IPS DF 6.9 (cell line): ENCODE measurements around the gene RPL18.
A peak's percentile ranks its signal among the peaks of the same experiment; 100 is the strongest.

Source experiments
- DNase-seq: peaks from one replicate; pipeline ENCODE4 v3.0.0-alpha.2; 2013; ENCODE audit warnings: low read depth, low spot score
- H3K27ac ChIP-seq: one replicate; pipeline ENCODE4 v1.5.1; 2013; ENCODE audit warnings: low read length, control low read depth
- H3K27me3 ChIP-seq: 2 replicates; pipeline ENCODE4 v1.6.1; 2013; ENCODE audit warnings: mild to moderate bottlenecking, low read length; ENCODE audit not compliant: control insufficient read depth, insufficient read depth
- H3K36me3 ChIP-seq: 2 replicates; pipeline ENCODE4 v1.6.1; 2013; ENCODE audit warnings: low read length; ENCODE audit not compliant: control insufficient read depth, insufficient read depth
- H3K4me1 ChIP-seq: 2 replicates; pipeline ENCODE4 v1.6.1; 2013; ENCODE audit warnings: low read length; ENCODE audit not compliant: control insufficient read depth, insufficient read depth
- H3K4me3 ChIP-seq: 2 replicates; pipeline ENCODE4 v1.5.1; 2013; ENCODE audit warnings: mild to moderate bottlenecking, low read length
- H3K9me3 ChIP-seq: 2 replicates; pipeline ENCODE4 v1.6.1; 2013; ENCODE audit warnings: low read length, inconsistent platforms; ENCODE audit not compliant: control insufficient read depth, insufficient read depth
- WGBS: extraction: QIAGEN DNeasy Blood & Tissue Kit; methylation state at CpG from one replicate; pipeline ENCODE4 v1.1.7; 2013; ENCODE audit warnings: mixed read lengths, missing lambda C conversion rate; ENCODE audit not compliant: insufficient read length, insufficient coverage; 5-methylcytosine and 5-hydroxymethylcytosine counted together

The RPL18 gene

DNA sequence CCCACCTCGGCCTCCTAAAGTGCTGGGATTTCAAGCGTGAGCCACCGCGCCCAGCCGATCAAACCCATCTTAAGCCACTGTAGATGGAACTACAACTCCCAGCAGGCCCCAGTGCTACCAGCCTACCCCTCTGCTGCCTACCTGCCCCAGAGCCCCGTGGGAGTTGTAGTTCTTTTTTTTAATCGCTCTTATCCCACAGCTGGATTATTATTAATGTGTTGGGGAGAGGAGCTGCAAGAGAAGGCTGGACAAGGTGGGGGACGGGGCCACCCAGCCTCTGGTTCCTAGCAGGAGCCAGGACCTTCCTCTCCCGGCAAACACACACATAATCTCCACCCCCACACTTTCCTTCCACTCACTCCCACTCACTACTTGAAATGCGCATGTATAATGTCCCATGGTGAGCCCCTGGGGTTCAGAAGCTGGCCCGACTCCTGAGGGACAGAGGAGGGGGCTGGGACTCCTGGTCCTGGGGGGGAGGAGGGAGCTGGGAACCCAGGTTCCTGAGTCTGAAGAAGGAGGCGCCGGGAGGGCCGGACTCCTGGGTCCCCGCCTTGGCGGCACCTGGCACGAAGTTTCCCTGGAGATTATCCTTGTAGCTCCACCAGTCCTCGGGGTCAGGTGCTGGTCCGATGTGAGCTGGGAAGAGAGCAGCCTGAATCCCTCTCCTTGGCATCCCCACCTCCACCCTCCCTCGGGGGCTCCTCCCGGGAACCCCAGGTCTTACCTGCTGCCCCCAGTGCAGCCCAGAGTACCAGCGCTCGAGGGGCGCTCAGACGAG, 26.1 kb upstream of the RPL18 start:
- Histone ChIP-seq H3K4me1 (no peaks in the 10 kb centered on the region), H3K4me3 (peak overlapping the region; percentile 63; the same call in 1 of the 2 replicates), H3K27me3 (no peaks in the 10 kb centered on the region), H3K36me3 (no peaks in the 10 kb centered on the region), H3K9me3 (no peaks in the 10 kb centered on the region), H3K27ac (no peak overlapping the region)
- WGBS, result no CpG with 5 or more reads among the region's 25 CpGs
- no peak for DNase-seq

DNA sequence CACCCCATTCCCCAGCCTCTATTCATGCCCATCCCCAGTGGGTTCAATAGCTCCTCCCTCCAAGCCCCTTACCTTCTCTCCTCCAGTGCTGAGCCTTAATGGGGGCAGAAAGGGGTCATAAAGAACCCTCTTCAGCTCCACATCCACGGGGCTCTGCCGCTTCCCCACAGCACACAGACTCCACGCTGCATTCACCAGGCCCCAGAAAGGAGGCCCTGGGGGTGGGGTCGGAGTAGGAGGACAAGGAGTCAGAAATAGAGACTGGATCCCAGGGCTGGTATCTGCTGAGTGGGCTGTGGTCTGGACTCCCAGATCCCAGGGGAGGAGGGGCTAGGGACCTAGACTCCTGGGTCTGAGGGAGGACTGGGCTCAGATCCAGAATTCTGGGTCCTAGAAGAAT, 25.4 kb upstream of the RPL18 start:
- WGBS, result no CpG with 5 or more reads among the region's 4 CpGs
- H3K9me3 ChIP-seq, result no peaks in the 10 kb centered on the region
- H3K27ac ChIP-seq, result no peak overlapping the region
- 0 out of 2 replicates have a peak, but pooled peaks cover 3% of the 10 kb centered on the region for H3K4me1 ChIP-seq
- DNase-seq, result no peak
- no peaks in the 10 kb centered on the region for H3K36me3 ChIP-seq
- no peaks in the 10 kb centered on the region for H3K27me3 ChIP-seq
- peak overlapping the region; percentile 14; the same call in 1 of the 2 replicates for H3K4me3 ChIP-seq

DNA sequence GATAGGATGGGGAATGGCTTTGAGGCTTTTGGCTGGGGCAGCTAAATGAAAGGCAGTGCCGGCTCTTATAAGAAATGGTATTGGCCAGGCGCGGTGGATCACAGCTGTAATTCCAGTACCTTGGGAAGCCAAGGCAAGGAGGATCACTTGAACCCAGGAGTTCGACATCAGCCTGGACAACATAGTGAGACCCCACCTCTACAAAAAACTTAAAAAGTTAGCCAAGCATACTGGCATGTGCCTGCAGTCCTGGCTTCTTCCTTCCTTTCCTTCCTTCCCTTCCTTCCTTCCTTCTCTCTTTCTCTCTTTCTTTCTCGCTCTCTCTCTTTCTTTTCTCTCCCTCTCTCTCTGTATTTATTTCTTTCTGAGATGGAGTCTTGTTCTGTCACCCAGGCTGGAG, 23.9 kb upstream of the RPL18 start:
- Histone ChIP-seq H3K27me3 (no peaks in the 10 kb centered on the region), H3K4me3 (no peak overlapping the region), H3K27ac (no peak overlapping the region), H3K4me1 (peaks cover 10% of the 10 kb centered on the region; the same call in 1 of the 2 replicates), H3K9me3 (no peaks in the 10 kb centered on the region), H3K36me3 (no peaks in the 10 kb centered on the region)
- WGBS, result no CpG with 5 or more reads among the region's 5 CpGs
- DNase-seq, result no peak

DNA sequence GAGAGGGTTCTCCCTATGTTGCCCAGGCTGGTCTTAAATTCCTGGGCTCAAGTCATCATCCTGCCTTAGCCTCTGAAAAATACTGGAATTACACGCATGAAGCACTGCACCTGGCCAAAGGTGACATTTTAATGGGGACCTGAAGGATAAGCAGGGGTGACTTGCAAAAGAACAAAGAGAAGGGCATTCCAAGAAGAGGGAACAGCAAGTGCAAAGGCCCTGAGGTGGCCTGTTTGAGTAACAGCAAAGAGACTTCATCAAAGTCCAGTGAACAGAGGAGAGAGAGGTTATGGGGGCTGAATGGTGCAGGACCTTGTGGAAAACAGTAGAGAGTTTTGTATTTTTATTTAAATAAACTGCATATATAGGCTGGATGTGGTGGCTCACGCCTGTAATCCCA, 22.9 kb upstream of the RPL18 start:
- H3K36me3 ChIP-seq, result no peaks in the 10 kb centered on the region
- H3K4me3 ChIP-seq, result no peak overlapping the region
- H3K4me1 ChIP-seq, result peaks cover 10% of the 10 kb centered on the region; the same call in 1 of the 2 replicates
- no peaks in the 10 kb centered on the region for H3K27me3 ChIP-seq
- no peak overlapping the region for H3K27ac ChIP-seq
- DNase-seq, result no peak
- H3K9me3 ChIP-seq, result no peaks in the 10 kb centered on the region
- no CpG with 5 or more reads among the region's 2 CpGs for WGBS

DNA sequence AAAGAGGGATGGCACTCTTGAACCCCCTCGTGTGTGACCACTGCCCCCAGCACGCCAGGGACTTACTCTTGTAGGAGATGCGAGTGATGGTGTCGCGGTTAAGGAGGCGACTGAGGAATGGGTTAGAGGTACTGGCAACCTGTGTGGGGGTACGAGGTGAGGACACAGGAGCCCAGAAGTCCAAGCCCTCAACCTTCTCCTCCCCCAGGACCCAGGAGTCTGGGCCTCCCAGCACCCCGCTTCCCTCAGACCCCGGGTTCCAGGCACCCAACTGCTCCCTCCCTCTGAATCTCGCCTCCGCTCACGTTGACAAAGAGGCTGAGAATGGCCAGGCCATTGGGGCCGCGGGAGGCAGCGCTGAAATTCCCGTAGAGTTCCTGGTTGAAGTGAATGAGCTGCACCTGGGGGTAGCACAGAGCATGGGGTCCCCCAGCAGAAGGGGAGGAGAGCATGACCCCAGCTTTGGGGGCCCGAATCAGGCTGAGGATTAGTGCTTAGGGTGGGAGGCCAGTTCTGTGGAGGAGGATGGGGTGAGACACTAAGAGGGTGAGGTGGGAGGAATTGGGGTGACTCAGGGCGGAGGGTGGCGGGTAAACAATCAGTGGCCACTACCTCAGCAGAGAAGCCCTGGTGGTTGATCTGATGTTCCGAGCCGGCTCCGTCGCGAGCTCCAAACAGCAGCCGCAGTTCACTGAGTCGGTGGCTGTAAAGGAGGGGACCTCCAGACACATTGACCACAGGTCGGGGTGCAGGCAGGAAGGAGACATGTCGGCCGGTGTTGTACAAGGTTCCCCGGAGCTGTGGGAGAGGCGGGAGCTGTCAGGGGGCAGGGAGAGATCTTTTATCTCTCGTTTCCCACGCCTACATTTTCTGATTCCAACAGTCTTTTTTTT, 20.8 kb upstream of the RPL18 start:
- peaks cover 10% of the 10 kb centered on the region; the same call in 1 of the 2 replicates for H3K4me1 ChIP-seq
- H3K9me3 ChIP-seq, result no peaks in the 10 kb centered on the region
- no peaks in the 10 kb centered on the region for H3K36me3 ChIP-seq
- H3K27ac ChIP-seq, result no peak overlapping the region
- no peak overlapping the region for H3K4me3 ChIP-seq
- no peaks in the 10 kb centered on the region; the same call in 1 of the 2 replicates for H3K27me3 ChIP-seq
- no peak for DNase-seq
- WGBS, result no CpG with 5 or more reads among the region's 33 CpGs

DNA sequence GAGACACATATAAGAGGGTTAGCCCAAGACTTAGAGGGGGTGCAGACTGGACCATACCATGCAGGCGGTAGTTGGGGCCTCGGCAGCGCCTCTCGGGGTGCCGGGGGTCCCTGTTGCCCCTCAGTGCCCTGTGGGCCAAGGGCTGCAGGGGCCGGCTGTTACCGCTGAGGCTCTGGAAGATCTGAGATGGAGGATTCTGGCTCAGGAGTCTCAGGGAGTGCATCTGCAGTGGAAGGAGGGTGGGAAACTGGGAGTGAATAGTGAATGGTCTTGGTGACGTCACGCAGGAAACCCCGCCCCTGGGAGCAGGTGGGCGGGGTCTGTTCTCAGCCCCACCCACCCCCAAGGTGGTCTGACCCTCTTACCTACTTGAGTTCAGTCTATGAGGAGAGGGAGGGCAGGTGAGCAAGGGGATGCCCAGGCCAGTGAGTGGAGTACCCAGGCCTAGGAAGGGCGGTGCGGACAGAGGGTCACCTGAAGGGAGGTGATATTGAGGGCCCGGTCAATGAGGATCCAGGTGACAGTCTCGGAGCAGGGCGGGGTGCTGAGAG, 19.9 kb upstream of the RPL18 start:
- no peak for DNase-seq
- WGBS, result no CpG with 5 or more reads among the region's 16 CpGs
- Histone ChIP-seq H3K9me3 (no peaks in the 10 kb centered on the region), H3K27ac (no peak overlapping the region), H3K4me3 (no peak overlapping the region), H3K27me3 (no peaks in the 10 kb centered on the region; the same call in 1 of the 2 replicates), H3K36me3 (no peaks in the 10 kb centered on the region), H3K4me1 (peaks cover 13% of the 10 kb centered on the region; the same call in 1 of the 2 replicates)

DNA sequence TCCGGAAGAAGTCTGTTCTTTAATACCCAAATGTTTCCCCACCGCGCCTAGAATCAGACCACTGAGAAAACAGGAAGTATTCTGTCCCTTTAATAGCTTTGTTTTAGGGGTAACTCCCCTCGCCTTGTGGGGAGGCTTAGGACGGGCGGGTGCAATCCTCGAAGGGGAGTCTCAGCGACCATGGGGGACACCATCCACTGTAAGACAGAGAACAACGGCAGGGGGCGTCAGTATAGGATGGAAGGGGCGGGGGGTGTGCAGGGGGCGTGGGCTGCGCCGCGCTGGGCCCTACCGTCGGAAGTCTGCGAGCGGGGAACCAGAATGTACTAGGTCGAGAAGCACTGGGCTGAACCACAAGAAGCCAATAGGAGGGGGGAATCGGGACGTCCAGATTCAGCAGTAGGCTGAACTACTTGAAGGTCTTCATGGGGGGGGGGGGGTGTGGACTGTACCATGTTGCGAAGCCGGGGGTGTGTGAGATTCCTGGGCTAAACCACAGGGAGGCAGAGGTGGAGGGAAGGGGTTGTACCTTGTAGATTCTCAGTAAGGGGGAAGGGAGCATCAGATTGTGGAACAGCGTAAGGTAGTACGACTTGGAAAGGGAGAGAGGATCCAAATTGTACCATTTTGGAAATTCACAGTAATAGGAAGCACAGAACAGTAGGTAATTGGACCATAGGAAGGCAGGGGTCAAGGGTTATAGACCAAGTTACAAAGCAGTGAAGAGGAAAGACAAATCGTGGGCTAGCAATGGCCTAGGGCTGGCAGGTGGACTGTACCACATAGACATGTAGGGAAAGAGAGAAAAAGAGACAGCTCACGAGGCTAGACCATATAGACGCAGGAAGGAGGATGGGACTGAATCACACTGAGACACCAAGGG, 19.2 kb upstream of the RPL18 start:
- Histone ChIP-seq H3K27me3 (no peaks in the 10 kb centered on the region; the same call in 1 of the 2 replicates), H3K4me1 (peaks cover 13% of the 10 kb centered on the region; the same call in 1 of the 2 replicates), H3K36me3 (no peaks in the 10 kb centered on the region), H3K4me3 (peak overlapping the region; percentile 18; the same call in 1 of the 2 replicates), H3K27ac (no peak overlapping the region), H3K9me3 (no peaks in the 10 kb centered on the region)
- DNase-seq, result no peak
- no CpG with 5 or more reads among the region's 29 CpGs for WGBS

DNA sequence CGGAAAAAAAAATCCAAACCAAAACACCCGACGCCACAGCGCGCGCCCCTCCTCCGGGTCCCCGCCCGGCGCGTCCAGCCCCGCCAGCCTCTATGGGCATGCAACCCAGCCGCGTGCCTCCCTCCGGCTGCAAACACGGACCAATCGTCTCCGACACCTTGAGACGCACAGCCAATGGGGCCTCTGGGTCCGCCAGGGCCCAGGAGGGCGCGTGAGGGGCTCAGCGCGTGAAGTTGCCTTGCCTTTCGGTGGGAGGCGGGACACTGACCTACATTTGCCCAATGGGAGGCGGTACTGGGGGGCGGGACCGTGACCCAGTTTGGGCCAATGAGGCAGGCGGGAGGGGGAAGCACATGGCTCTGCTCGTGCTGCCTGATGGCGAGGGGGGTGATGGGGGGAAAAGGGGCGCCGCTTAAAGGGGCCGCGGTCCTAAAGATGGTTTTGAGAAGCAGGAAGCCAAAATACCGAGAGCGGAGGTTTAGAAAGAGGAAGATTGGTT, 18.5 kb upstream of the RPL18 start:
- Histone ChIP-seq H3K9me3 (no peaks in the 10 kb centered on the region), H3K4me3 (peak overlapping the region; percentile 58; the same call in 1 of the 2 replicates), H3K27ac (no peak overlapping the region), H3K27me3 (no peaks in the 10 kb centered on the region; the same call in 1 of the 2 replicates), H3K4me1 (peaks cover 13% of the 10 kb centered on the region; the same call in 1 of the 2 replicates), H3K36me3 (no peaks in the 10 kb centered on the region)
- peak; percentile 97 for DNase-seq
- no CpG with 5 or more reads among the region's 38 CpGs for WGBS

DNA sequence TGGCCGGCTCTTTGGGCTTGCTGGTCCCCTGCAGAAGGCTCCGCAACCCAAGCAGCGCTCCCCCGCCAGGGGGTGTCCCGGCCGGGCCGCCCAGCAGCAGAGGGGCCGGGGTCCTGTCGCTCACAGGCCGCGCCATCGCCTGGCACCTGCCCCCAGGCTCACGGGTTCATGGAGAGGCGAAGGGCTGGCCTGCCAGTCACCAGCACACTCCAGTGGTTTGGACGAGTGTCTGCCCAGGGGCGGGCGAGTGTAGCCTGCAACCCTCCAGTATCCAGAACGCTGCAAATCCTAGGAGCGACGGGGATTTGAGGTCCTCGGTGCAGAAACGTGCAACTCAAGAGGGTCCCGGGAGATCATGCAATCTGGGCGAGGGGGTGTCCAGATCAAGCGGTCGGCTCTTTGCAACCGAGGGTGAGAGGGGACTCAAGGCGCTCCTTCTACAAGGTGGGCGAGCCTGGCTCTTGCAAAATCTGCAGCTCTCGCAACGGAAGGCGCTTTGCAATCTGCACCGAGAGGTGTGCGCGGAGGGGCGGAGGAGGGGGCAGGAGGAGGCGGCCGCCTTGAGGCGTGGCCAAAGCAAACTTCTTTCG, 18.0 kb upstream of the RPL18 start, which contains the start of gene DBP:
Gene DBP (minus strand): TSS at position 521 of the 590 bp plus-strand sequence. CDS start 385 bp downstream, at position 136.
- H3K4me1 ChIP-seq, result peaks cover 13% of the 10 kb centered on the region; the same call in 1 of the 2 replicates

More for the DNA sequence above, 18.0 kb upstream of the RPL18 start, which contains the start of gene DBP:
- no peak for DNase-seq
- peak within 1 kb of the TSS; percentile 58; the same call in 1 of the 2 replicates for H3K4me3 ChIP-seq
- no peak within 1 kb of the TSS for H3K27ac ChIP-seq
- H3K27me3 ChIP-seq, result no peaks in the 10 kb centered on the region; the same call in 1 of the 2 replicates
- WGBS, result no CpG with 5 or more reads among the region's 40 CpGs
- no peaks in the 10 kb centered on the region for H3K9me3 ChIP-seq
- H3K36me3 ChIP-seq, result no peaks in the 10 kb centered on the region
